ENCODE data around the gene GLIPR2.
"Not testable (repeated sequence)": the region's sequence is repeated elsewhere in the genome, so short reads cannot be mapped to it uniquely, and the experiment has no call there.

The GLIPR2 gene

DNA sequence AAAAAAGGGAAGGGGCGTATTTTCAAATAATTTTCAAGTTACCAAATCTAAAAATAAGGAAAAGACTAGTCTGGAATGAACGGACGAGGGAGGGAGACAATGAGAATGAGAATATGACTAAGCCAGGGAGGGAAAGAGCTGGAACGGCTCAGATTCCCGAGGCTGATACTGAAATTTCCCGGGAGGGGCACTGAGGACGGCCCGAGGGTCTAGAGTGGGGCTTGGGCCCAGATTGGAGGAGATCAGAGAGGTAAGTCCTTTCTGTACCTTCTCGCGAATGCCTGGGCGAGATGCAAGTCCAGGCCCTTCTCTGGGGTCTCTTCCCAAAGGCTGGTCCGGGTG lies 29.3 kb downstream of the GLIPR2 start:
- DNase-seq: no peak

DNA sequence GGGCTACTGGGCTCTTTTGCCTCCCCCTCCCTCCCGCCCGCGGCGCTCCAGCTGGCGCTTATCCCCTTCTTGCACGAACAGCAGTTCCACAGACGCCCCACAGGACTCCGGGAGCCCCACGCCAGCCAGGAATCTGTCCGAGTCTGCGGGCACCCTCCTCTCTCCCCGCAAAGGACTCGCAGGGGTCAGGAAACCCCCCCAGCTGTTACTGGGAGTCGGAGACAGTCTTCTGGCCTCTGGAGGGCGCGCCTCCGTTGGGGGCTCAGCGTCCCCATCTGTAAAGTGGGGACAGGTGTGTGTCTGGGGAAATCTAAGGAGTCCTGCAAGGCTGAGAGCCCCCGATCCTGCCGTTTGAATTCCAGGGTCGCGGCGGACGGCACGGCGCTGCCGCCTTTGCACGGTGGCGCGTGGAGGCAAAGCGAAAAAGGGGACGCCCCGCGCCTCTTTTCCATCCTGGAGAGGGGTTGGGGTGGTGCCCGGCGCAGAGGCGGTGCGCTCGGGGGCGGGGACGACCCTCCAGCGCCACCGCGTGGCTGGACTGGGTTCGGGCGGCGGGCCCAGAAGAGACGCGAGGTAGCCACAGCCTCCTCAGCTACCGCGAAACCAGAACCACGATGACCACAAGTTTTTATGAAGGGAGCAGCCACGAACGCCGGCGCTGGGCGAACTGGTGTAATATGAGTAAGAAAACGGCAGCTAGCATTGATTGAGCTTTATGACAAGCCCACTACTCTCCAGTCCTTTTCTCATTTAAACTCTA lies 29.8 kb downstream of the GLIPR2 start:
- DNase-seq: peak; percentile 88

DNA sequence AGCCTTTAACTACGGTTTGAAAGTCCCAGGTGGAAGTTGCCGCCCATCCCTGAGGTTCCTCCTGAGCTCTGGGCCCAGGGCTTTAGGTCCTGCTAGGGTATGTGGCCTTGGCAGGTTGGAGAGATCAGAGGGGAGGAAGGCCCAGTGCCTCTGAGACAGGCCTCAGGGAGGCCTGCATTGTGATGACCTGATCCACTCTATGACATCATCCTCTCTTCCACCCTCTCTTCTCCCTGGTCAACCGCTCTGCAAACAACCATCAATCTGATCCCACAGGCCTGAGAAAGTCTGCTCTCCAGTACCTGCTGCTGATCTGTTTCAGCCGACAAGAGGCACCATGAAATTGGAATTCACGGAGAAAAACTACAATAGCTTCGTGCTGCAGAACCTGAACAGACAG lies 32.6 kb downstream of the GLIPR2 start, which contains the start of gene CCIN:
TSS of gene CCIN (plus strand) at position 223 of the 400 bp plus-strand sequence. CDS start at position 338, 115 bp downstream.
- no peak for DNase-seq

DNA sequence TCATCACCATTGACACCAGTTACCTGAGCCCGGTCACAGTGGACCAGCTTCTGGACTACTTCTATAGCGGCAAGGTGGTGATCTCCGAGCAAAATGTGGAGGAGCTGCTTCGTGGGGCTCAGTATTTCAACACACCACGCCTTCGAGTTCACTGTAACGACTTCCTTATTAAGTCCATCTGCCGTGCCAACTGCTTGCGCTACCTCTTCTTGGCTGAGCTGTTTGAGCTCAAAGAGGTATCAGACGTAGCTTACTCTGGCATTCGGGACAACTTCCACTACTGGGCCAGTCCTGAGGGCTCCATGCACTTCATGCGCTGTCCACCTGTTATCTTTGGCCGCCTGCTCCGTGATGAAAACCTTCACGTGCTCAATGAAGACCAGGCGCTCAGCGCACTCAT lies 33.2 kb downstream of the GLIPR2 start:
- DNase-seq: no peak

DNA sequence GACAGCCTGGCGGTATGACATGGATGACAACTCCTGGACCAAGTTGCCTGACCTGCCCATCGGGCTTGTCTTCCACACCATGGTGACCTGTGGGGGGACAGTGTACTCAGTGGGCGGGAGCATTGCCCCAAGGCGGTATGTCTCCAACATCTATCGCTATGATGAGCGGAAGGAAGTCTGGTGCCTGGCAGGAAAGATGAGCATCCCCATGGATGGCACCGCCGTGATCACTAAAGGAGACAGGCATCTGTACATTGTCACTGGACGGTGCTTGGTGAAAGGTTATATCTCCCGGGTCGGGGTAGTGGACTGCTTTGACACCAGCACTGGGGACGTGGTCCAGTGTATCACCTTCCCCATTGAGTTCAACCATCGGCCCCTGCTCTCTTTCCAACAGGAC lies 34.0 kb downstream of the GLIPR2 start:
- DNase-seq: no peak

DNA sequence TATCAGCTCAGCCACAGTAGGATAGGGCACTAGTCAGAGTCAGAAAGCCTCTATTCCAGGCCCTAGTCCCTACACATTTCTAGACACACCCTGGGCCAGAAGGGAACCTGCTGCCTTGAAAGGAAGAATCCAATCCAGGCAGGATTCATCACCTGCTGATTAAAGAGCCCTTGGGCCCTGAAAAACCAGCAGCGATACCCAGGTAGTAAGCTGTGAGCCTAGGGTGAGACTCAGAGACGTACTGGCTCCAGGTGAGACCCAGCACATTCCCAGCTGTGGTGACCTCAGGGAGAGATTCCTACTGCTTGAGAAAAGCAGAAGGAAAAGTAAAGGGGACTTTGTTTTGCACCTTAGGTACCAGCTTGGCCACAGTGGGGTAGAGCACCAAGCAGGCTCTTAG lies 37.3 kb downstream of the GLIPR2 start:
- no peak for DNase-seq

DNA sequence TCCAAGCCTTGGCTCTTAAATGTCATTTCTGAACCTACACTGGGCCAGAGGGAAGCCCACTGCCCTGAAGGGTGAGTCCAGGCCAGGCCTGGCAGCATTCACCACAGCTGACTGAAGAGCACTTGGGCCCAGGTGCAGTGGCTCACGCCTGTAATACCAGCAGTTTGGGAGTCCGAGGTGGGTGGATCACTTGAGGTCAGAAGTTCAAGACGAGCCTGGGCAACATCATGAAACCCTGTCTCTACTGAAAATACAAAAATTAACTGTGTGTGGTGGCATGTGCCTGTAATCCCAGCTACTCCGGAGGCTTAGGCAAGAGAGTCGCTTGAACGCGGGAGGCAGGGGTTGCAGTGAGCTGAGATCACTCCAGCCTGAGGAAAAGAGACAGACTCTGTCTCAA lies 37.7 kb downstream of the GLIPR2 start:
- DNase-seq: no peak

DNA sequence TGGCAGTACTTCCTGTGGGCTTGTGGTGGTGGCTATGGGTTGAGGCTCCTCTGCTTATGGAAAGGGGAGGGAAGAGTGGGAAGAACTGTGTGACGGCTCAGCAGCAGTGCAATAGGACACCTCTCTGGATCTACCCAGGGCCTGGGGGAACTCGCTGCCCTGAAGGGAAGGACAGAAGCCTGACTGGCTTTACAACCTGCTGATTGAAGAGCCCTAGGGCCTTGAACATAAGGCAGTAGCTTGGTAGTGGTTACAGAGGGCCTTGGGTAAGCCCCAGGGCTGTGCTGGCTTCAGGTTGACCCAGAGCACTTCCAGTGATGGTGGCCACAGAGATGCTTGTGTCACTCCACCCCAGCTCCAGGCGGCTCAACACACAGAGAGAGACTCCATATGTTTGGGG lies 38.2 kb downstream of the GLIPR2 start:
- no peak for DNase-seq

DNA sequence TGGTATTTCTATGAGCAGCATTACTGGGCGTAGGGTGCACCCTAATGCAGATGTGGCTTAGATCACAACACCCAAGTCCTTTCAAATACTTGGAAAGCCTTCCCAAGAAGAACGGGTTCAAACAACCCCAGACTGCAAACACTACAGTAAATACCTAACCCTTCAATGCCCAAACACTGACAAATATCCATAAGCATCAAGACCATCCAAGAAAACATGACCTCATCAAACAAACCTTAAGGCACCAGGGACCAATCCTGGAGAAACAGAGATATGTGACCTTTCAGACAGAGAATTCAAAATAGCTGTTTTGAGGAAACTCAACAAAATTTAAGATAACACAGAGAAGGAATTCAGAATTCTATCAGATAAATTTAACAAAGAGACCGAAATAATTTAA lies 38.7 kb downstream of the GLIPR2 start:
- DNase-seq: not testable (repeated sequence)

DNA sequence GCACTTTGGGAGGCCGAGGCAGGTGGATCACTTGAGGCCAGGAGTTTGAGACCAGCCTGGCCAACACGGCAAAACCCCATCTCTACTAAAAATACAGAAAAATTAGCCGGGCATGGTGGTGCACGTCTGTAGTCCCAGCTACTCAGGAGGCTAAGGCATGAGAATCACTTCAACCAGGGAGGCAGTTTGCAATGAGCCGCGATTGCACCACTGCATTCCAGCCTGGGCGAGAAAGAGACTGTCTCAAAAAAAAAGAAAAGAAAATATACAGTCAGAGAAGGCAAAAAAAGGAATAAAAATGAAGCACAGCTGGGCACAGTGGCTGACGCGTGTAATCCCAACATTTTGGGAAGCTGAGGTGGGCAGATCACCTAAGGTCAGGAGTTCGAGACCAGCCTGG lies 40.0 kb downstream of the GLIPR2 start:
- not testable (repeated sequence) for DNase-seq

DNA sequence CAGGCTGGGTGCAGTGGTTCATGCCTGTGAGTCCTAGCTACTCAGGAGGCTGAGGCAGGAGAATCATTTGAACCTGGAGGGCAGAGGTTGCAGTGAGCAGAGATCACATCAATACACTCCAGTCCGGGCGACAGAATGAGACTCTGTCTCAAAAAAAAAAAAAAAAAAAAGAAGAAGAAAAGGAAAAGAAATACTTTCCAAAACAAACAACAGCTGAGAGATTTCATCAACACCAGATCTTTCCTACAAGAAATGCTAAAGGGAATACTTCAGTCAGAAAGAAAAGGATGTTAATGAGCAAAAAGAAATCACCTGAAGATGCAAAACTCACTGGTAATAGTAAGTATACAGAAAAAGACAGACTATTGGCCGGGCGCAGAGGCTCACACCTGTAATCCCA lies 41.0 kb downstream of the GLIPR2 start:
- DNase-seq: no peak

DNA sequence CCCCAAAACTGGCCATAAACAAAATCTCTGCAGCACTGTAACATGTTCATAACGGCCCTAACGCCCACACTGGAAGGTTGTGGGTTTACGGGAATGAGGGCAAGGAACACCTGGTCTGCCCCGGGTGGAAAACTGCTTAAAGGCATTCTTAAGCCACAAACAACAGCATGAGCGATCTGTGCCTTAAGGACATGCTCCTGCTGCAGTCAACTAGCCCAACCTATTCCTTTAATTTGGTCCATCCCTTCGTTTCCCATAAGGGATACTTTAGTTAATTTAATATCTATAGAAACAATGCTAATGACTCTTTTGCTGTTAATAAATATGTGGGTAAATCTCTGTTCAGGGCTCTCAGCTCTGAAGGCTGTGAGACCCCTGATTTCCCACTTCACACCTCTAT lies 43.7 kb downstream of the GLIPR2 start:
- DNase-seq: not testable (repeated sequence)

DNA sequence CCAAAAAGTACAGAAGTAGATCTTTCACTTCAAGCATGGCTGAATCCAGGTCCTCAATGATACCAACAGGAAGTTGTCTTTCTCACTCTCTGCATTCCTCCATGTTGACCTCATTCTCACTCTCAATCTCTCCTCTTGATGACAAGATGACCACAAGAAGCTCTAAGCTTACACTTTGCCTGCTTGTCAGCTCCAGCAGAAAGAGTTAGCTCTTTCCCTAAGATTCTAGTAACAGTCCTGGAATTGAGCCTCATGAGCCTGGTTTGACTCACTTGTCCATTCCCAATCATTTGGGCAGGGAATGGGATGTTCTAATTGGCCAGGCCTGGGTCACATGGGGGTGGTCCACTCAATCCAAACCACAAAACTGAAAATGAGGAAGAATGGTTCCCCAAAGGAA lies 50.9 kb downstream of the GLIPR2 start:
- peak; percentile 23 for DNase-seq

DNA sequence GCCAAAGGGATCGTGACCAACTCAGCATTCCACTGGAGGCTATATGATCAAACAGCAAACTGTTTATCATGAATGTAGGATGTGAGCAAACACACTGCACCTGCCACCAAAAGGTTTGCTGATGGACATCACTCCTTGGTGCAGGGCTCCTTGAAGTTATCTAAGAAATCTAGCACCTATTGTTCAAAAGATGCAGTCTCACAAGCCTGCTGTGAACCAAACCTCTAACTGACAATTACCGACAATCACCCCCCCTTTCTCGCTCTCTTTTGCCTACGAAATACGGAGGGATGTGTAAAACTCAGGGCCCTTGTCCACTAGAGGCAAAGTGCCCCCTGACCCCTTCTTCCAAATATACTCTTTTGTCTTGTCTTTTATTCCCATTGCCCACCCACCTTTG lies 51.7 kb downstream of the GLIPR2 start:
- no peak for DNase-seq

DNA sequence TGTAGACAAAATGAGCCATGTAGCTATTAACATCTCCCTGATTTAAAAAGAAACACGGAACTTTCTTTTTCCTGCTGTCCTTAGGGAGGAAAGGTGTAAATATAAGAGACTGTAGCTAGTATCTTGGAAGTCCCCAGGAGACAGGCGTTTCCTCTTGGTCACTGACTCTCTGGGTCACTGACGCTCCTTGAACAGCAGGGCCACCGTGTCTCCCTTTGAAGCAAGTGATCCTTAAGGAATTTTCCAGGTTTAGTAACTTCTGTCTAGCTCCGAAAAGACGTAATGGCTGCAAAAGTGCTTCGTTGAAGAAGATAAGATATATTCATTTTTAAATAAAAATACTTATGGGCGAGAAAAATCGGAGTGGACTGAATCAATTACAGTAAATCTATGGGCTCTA lies 53.4 kb downstream of the GLIPR2 start:
- no peak for DNase-seq

DNA sequence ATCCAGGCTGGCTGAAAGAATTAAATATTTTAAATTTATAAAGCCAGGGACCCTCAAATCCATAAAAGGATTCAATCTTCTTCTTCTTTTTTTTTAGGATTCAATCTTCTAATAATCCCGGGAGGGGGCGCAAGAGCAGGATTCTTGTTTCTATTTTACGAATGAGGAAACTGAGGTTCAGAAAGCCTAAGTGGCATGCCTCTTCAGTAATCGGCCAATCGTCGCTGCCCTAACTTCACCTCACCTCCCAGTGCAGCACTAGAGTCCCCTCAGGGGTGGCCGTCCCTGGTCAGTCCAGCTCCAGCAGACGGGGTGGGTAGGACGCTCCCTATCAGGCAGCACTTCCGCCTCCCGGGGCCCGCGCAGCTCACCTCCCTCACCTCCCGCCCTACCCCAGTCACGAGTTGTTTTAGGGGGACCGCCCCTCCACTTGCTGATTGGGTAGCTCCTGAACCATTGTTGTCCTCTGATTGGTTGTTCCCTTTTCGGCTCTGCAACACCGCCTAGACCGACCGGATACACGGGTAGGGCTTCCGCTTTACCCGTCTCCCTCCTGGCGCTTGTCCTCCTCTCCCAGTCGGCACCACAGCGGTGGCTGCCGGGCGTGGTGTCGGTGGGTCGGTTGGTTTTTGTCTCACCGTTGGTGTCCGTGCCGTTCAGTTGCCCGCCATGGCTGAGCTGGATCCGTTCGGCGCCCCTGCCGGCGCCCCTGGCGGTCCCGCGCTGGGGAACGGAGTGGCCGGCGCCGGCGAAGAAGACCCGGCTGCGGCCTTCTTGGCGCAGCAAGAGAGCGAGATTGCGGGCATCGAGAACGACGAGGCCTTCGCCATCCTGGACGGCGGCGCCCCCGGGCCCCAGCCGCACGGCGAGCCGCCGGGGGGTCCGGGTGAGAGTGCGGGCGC lies 54.1 kb downstream of the GLIPR2 start, which contains the start of gene CLTA:
TSS of gene CLTA (plus strand) at position 534 of the 902 bp plus-strand sequence. CDS start at position 670, 136 bp downstream.
- DNase-seq: peak; percentile 99

DNA sequence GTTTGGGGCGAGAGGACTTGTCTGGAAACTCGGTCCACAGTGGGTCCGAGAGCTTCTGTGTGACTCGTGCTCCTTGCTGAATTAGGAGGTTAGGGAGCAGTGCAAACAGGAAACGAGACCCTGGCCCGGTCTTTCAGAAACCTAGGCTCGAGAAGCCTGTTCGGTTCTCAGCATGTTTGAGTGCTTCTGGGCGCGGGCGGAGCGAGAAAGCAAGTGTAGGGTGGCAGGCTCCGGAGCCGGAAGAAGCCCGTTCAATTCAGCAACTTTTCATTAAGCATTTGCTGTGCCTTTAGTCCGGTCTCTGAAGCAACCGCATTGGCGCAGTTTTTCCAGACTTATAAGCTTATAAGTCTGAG lies 54.7 kb downstream of the GLIPR2 start:
- peak; percentile 49 for DNase-seq

DNA sequence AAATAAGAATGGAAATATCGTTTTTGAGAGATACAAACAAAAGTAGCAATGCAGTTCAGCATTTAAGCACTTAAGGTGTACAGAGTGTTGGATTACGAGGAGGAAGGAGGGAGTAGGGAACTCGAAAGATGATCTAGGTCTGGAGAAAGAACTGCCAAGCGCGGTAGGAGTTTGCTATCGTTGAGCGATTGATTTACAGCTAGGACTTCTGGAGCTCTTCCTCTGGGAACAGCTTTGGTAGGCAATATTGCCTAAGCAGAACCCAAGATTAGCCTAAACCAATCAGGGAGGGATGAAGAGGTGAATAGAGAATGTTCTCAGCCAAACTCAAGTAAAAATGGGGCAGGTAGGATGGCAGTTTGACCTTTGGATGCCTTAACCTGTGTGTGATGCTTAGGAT lies 55.2 kb downstream of the GLIPR2 start:
- DNase-seq: no peak

DNA sequence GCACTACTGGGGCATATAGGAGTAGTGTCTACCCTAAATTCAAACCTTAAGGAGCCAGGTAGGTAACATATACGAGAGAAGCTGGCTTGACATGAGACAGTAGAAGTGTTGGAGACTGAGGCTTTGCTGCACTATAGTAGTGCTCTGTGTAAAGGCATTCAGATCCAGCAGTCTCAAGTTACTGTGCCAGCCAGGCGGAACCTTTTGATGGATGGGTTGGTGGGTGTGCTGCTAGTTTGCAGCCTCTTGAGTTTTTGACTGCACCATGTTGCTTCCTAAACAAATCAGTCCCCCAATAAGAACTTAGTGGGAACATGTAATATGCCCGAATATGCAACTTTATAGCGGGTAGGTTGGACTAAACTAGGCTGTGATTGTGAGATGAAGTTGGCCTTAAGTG lies 55.7 kb downstream of the GLIPR2 start:
- DNase-seq: no peak

DNA sequence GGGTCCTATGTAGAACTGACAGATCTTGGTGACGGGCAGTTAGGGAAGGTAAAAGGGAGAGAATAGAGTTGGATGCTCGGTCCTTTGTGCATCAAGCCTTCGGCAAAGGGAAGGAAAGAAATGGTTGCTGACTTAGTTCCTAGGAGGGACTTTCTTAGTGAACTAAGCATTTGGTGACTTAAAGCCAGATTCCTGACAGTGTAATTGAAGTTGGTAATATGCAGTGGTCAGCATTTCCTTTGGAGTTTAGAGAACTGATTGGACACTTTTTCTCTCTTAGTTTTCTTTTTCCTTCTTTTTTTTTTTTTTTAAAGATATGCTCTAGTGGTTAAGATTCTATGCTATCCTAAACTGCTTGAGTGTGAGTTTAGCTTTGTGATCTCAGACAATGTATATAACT lies 56.5 kb downstream of the GLIPR2 start:
- no peak for DNase-seq

DNA sequence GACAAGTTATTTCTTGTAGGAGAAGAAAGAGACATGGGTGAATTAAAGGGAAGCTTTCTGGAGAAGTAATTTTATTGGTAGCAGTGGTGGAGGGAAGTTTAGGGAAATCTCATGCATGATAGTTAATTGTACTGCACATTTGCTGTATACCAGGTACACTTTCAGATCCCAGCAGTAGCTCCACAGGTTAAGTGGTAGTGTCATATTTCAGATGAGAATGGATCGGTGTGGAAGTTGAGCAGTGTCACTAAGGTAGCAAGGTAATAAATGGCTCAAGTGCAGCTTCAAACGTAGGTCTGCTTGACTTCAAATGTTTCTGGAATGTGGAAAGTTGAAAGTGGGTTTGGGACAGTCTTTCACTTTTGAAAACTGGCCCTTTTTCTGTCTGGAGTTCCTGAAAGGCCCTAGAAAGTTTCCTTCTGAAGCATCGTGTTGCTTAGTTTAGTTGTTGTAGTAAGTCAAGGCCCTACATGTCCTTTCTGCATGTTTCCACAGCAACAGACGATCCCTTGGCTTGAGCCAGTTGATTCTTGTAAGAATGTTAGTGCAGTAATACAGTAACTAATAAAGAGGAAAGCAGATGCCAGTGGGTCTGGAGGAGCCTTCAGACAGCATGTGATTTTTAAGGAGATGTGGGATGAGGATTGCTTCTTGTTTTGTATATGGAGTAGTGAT lies 57.9 kb downstream of the GLIPR2 start:
- no peak for DNase-seq

DNA sequence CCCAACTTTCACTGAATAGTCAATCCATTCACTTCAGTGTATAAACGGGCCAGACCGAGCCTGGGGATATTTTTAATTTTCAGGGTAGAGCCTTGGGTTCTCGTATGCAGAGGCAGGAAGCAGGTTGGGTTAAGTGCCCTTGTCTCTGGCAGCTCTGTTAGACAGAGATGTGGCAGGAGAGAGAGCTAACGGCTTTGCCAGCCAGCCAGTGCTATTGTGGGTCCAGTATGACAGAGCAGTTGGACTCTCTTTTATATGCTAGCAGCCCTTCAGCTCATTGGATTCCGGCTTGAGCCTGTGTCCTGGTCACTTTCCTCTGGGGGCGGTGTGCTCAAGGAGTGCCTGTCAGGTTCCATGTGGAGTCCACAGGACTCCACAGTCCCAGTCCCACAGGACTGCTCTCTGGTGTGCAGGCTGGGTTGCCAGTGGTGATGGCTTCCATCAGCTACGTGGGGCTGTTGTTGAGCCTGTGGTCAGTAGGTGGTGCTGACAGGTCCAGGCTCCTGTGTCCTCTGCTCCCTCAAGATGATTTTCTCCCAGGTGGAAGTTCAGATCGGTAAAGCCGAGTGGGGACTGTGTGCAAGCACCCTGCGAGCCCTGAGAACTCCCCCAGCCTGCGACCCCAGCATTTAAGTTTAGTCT lies 68.5 kb downstream of the GLIPR2 start:
- DNase-seq: no peak

DNA sequence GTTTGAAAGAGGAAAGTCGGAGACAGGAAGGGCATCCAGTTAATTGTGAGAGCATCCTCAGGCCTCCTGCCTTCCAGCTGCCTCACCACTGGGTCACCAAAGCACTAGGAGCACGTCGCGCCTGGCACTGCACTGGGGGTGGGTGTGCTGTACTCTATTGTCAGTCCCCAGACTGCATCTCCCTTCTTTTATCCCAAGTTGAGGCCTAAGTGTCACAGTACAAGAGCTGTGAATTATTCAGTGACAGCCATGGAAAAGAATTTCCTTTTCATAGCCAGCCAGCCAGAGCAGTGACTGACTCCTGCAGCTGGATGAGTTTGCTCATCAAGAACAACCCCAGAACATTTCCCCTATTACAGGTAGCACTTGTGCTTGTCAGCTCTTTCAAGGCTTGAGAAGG lies 70.5 kb downstream of the GLIPR2 start:
- no peak for DNase-seq

All from activated CD4-positive, alpha-beta T cell treated with anti-CD3 and anti-CD28 coated beads, Interleukin-10, Interleukin-2, amounts not matched to agents 100 ng/mL and 50 ng/mL, durations not matched to agents 16 hours and 8 hours (primary cell).